ENCODE measurements around the gene TPD52L2.
"Not testable (repeated sequence)": the region's sequence is repeated elsewhere in the genome, so short reads cannot be mapped to it uniquely, and the experiment has no call there.

The TPD52L2 gene

DNA sequence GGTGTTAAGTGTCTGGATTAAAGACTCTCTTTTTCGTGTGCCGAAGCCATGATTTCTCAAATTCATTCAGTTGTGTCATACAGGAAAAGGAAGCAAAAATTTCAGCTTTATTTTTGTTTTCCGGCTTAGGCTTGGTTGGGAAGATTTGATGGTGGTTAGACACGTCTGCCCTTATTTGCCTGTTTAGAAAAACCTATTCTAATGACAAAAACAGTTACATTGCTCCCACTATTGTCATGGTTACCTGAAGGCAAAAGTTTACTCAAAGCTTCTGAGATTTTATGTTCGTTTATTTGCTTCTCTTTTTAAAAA, 30.8 kb downstream of the TPD52L2 start:
- DNase-seq (ENCODE audit: low read depth in 2 of 2) = no peak

DNA sequence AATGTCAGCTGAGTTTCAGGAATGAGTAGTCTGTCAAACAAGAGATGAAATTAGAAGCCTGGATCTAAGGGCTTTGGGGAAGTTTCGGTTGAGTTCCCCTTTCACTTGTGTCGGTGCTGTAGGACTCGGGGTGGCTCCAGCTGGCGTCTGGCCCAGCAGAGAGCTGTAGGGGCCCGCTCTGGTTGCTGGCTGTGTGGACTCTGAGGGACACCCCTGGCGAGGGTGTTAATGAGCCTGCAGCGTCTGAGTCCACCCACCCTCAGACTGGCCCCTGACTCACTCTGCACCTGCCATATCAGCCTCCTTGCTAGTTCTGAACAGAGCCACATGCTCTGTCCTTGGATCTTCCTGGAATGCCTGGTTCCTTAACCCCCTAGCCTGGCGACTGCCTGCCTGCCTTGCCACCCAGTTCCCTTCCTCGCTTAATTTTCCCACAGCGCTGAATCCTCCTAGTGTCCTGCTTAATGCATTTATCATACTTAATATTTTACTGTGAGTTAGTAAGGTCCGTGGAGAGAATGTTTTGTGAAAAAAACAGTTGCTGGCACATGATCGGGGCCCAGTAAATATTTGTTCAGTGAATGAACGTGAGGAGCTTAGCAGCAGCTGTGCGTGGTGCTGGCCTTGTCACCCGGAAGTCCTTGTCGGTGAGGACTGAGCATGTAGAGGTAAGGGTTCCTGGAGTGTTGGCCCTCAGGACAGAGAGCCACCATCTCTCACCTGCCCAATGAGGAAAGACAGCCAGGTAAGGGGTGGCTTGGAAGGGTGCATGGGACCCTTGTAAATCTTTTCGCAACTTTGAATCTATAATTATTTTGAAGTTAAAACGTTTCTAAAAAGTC, 31.4 kb downstream of the TPD52L2 start:
- no peak for DNase-seq (ENCODE audit: low read depth in 2 of 2)

DNA sequence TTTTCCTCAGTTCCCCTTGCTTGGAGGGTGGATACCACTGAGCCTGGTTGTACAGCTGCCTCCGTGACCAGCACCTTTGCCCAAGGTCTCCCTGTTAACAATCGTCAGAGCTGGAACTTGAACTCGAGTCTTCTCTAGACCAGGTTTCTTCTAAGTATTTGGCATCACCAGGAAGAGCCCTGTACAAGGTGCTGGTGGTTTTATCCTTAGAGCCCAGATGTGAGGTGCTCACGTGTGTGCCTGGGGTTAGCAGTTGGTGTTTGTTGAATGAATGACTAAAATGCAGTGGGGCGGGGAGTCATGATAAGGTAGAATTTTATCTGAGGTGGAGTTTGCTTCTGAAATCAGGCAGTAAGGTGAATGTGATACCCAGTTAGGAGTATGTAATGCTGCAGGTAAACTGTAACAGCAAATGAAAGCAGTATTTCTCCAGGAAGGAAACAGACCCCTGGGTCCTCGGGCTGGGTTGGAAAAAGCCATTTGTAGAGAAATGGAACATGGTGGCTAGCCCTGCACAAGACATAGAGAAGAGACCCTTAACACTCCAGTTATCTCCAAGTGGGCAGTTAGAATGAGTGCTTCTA, 33.0 kb downstream of the TPD52L2 start:
- no peak for DNase-seq (ENCODE audit: low read depth in 2 of 2)

DNA sequence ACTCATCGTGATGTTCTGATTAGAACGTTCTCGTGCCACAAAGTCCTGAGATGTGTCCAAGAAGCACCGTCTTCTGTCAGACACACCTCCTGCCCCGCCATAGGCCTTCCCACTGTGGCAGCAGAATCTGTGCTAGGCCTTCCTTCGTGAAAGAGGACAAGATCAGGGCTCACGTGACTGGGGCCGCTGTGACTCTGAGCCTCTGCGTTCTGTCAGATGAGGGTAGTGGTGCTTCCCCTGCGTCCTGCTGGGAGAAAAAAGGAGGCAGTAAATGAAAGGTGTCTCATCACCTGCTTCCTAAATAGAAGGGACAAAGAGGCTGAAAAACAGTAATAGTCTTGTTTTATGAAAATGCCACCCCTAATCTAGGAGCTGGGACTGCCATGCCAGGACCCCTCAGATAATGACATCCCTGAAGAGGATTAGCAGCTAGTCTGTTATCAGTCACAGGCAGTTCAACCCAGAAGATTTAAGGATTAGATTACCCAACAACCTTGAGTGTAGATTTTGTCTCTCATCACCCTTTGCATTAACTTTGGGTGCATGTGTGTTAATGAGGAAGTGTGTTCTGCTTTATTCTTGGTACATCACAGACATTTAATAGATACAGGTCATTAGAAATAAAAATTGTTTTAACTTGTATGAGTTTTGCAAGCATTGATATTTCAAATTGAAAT, 34.0 kb downstream of the TPD52L2 start:
- no peak for DNase-seq (ENCODE audit: low read depth in 2 of 2)

DNA sequence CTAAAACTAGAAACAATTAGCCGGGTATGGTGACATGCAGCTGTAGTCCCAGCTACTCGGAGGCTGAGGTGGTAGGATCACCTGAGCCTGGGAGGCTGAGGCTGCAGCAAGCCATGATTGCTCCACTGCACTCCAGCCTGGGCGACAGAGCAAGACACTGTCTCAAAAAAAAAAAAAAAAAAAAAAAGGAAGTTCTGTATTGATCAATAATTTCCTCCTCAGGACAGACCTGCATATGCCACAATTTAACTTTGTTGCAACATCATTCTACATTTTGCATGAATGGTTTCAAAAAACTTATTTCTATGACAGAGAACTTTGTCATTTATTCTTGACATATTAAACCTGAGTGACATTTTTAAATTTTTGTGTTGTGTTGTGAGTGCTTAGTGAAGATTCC, 35.3 kb downstream of the TPD52L2 start:
- DNase-seq (ENCODE audit: low read depth in 2 of 2) = no peak

DNA sequence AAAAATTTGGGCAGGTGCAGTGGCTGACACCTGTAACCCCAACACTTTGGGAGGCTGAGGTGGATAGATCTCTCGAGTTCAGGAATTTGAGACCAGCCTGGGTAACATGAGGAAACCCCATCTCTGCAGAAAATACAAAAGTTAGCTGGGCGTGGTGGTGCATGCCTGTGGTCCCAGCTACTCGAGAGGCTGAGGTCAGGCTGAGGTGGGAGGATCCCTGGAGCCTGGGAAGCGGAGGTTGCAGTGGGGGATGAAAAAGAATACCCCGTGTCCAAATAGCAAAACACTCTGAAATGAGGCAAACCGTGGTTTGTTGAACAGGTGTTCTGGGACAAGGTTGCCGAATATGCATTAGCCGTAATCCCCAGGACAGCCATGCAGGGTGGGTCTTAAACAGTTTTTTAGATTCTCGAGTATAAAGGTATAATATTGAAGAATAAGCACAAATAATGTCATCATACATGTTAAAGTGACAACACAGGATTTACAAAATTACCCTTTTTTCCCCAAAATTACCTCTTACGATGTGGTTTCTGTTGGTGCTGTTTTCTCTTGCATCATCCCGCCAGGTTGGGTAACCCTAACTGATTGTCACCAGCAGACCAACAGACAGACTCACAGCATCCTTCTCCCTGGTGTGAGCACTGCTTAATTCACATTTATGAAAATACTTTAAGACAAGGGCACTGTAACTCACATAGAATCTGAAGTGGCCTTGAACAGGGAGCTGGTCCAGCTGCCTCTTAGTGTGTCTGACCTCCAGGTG, 38.9 kb downstream of the TPD52L2 start:
- DNase-seq (ENCODE audit: low read depth in 2 of 2) = no peak

DNA sequence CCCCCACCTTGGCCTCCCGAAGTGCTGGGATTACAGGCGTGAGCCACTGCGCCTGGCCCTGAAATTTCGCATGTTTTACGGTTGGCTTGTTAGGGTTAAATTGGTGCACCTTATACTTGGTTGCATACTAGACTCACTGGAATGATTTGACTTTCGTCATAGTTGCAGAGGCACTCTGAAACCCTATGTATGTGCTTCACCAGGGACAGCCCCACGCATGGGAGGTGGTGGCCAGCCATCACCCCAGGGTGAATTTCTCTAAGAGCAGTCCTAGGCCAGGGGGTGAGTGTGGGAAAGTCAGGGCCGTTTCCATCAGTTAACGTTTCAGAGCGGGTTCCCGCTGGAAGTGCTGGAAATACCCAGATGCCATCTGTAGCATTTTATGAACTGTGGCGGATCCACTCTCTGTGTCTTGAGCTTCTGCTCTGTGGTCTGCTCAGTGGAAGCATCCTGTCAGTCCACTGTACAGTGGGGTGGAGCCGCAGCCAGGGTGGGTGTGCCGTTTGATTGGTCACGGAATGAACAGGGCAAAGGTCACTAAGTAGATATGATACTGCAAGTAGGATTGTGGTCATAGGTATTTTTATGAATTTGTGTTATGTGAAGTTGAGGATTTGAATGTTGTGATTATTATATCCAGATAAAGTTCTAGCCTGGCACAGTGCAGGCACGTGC, 43.1 kb downstream of the TPD52L2 start:
- no peak for DNase-seq (ENCODE audit: low read depth in 2 of 2)

DNA sequence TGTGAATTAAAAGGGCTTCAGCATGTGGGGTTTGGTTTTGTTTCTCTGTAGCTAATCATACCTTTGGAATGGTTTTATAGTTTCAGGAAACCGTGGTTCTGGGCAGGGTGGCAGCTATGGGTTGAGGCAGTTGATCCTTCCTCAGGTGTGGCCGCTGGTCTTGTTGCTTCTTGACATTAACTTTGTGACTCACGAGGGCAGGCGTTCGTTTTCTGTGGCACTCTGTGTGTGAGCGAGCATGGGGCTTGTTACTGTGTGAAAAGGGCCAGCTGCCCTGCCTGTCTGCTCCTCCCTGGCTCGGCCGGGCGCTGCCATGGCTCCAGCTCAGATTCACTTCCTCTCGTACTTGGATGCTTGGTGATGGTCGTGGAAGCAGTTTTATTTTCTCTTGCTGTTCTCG, 46.1 kb downstream of the TPD52L2 start:
- DNase-seq (ENCODE audit: low read depth in 2 of 2) = no peak

DNA sequence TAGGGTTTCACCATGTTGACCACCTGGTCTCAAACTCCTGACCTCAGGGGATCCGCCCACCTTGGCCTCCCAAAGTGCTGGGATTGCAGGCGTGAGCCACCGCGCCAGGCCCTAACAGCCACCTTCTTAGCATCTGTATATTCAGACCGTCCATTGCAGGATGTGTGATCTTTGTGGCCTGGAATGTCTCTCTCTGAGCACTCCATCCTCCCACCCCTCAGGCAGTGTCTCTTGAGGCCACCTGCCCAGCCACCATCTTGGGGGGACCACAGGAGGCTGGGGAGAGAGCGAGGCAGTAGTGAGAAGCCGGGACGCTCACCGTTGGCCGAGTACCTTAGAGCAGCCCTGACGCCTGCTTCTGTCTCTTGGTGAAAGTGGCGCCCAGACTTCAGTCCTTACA, 48.7 kb downstream of the TPD52L2 start:
- DNase-seq (ENCODE audit: low read depth in 2 of 2) = no peak

DNA sequence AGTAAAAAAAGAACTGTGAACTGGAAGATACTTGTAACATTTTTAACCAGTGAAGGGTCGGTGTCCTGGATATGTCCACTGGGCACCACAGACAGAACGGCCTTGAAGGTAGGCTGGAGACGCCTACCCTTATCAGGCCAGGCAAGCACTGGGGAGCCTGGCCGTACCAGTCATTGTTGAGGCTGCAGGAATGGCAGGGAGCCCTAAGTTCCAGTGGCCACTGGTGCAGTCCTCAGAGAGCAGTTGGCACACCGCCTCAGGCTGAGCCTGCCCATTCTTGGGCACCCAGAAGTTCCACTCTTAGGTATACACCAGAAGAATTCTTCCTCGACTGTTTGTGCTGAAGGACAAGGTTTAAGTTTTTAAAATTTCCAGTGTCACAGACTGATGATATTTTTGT, 50.4 kb downstream of the TPD52L2 start:
- no peak for DNase-seq (ENCODE audit: low read depth in 2 of 2)

DNA sequence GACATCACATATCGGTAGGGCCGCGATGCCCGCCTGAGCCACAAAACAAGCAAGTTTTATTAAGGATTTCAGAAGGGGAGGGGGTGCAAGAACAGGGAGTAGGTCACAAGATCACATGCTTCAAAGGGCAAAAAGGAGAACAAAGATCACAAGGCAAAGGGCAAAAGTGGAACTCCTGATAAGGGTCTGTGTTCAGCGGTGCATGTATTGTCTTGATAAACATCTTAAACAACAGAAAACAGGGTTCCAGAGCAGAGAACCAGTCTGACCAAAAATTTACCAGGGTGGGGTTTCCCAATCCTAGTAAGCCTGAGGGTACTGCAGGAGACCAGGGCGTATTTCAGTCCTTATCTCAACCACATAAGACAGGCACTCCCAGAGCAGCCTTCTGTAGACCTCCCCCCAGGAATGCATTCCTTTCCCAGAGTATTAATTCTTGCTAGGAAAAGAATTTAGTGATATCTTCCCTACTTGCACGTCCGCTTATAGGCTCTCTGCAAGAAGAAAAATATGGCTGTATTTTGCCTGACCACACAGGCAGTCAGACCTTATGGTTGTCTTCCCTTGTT, 51.4 kb downstream of the TPD52L2 start:
- not testable (repeated sequence) for DNase-seq (ENCODE audit: low read depth in 2 of 2)

DNA sequence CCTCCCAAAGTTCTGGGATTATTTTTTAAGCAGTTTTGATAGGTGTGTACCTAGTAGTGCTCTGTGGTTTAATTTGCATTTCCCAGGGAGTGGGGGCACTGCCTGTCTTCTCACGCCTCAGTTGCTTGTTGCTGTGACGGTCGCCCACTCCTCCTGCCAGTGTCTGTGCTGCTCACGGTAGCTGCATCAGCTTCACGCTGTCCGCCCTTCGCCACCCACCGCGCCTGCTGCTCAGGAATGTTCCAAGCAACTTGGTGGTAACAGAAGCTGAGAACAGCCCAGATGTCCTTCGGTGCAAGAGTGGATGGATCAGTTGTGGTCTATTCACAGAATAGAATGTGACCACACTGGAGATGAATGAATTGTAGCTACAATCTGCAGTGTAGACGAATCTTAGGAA, 52.7 kb downstream of the TPD52L2 start:
- no peak for DNase-seq (ENCODE audit: low read depth in 2 of 2)

DNA sequence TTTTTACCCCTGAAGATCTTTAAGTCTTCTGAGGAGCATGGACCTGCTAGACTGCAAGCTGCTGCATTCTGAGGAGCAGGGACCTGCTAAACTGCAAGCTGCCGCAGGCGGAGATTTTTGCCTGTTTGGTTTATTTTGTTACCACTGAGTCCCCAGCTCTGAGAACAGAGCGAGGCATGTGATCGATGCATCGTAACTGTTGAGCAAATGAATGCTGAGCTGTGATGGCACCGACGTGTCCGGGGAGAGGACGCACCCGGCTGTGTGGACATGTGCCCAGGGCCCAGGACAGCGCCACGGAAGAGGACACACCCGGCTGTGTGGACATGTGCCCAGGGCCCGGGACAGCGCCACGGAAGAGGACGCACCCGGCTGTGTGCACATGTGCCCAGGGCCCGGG, 54.1 kb downstream of the TPD52L2 start:
- no peak for DNase-seq (ENCODE audit: low read depth in 2 of 2)

DNA sequence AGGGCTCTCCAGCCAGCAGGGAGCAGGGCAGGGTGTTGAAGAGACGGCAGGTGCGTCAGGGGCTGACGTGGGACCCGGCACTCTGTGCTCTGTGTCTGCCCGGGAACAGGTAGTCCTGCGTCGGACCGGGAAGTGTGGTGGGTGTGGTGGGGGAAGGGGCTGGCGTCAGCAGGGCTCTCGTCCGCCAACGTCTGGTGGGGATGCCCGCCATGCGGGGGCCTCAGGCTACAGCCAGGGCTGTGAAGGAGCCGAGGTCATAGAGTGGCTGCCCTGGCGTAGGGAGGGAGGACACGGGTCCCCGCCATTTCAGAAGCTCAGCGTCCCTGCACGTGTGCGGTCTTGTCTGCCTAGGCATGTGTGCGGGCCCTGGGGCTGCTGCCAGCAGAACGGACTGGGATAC, 55.2 kb downstream of the TPD52L2 start:
- DNase-seq (ENCODE audit: low read depth in 2 of 2) = no peak

DNA sequence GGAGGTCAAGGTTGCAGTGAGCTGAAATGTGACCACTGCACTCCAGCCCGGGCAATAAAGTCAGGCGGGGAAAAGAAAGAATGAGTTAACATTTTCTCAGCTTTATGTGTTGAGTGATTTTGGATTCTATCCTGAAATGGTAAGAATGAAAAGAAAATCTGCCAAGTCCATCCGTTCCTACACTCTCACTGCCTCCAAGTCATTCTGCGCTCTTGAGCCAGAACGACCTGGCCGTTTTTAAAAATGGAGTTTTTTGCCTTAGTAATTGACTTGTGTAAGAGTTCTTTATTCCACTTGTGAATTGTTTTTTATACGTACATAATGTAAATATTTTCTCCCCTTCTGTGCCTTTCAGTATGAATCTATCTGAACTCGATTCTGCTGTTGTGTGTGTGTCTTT, 58.6 kb downstream of the TPD52L2 start:
- no peak for DNase-seq (ENCODE audit: low read depth in 2 of 2)

DNA sequence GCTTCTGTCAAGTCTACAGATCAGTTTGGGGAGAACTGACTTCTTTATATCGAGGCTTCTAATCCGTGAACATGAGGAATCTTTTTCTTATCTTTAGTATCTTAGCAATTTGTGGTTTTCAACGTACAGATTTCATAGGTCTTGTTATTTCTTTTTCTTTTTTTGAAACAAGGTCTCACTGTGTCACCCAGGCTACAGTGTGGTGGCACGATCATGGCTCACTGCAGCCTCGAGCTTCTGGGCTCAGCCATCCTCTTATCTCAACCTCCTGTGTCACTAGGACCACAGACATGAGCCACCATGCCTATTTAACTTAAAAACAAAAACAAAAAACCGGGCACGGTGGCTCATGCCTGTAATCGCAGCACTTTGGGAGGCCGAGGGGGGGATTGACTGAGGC, 59.2 kb downstream of the TPD52L2 start:
- DNase-seq (ENCODE audit: low read depth in 2 of 2) = no peak

DNA sequence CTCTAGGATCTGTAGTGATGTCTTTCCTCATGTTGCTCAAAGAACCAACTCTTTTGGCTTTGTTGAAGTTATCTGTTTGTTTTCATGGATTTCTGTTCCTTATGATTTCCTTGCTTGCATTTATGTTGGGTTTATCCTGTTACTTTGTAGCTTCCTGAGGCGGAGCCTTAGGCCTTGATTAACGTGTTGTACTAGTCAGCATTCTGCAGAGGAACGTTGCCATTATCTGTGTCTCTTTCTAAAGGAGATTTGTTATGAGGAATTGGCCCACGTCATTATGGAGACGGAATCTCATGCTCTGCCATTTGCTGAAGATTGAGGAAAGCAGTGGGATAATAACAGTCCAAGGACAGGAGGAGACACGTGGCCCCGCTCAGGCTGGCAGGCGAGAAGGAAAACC, 61.2 kb downstream of the TPD52L2 start:
- no peak for DNase-seq (ENCODE audit: low read depth in 2 of 2)

DNA sequence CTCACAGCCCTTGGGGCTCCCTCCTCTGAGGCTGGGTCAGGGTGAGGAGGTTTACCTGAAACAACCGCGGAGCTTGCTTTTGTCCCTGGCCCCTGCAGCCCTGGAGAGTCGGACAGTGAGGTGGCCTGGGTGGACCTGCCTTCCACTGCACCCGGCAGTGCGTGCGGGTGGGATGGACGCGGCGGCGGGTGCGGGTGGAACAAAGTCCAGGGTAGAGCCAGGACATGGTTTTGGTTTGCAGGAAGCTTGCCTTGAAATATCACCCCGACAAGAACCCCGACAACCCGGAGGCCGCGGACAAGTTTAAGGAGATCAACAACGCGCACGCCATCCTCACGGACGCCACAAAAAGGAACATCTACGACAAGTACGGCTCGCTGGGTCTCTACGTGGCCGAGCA, 64.0 kb downstream of the TPD52L2 start:
- no peak for DNase-seq (ENCODE audit: low read depth in 2 of 2)

DNA sequence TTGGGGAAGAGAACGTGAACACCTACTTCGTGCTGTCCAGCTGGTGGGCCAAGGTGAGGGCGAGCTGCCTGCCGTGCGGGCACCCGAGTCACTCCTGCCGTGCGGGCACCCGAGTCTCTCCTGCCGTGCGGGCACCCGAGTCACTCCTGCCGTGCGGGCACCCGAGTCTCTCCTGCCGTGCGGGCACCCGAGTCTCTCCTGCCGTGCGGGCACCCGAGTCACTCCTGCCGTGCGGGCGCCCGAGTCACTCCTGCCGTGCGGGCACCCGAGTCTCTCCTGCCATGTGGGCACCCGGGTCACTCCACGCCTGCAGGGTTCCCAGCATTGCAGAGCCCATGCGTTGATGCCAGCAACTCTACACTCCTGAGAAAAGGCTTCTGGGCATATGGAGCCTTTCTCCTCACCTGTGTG, 64.4 kb downstream of the TPD52L2 start:
- not testable (repeated sequence) for DNase-seq (ENCODE audit: low read depth in 2 of 2)

DNA sequence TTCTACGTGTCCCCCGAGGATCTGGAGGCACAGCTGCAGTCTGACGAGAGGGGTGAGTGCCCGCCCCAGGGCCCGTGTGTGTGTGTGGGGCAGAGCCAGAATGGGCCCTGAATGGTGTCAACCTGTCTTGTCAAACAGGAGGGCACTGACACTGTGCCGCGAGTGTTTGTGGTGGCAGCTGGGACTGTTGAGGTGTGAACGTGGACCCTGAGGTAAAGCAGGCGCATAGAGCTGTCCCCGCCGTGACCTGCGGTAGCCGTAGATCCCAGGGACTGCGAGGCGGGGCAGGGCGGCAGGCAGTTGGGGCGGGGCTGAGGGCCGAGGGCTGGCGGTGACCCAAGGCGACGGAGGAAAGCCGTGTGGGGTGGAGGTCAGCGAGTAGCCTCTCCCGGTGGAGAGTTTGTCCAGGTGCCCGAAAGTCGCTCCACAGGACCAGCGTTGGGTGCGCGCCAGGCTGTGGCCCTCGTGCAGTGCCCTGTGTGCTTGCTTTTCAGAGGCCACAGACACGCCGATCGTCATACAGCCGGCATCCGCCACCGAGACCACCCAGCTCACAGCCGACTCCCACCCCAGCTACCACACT, 66.0 kb downstream of the TPD52L2 start:
- DNase-seq (ENCODE audit: low read depth in 2 of 2) = no peak

DNA sequence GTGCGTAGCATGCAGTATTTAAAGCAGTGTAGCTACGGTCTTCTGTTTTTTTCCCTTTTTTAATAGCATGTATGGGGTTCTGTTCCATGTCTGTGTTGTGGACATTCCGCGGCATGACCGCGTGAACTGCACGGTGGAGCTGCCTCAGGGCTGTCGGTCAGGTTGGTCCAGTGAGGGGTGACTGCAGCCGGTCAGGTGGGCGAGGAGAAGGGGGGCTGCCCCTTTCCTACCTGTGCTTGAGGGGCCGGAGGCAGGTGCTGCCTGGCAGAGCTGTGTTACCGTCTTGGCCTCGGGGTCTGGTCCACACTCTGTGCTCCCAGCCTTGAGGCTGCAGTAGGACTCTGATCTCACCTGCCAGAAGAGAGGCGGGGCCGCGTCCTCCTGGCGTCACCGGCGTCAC, 66.7 kb downstream of the TPD52L2 start:
- no peak for DNase-seq (ENCODE audit: low read depth in 2 of 2)
